B cell (primary cell): ENCODE data around the gene SH3RF3. TPM values are rescaled to one million over a fixed set of nuclear protein-coding genes. Genes with fewer than 3 reads are reported as not detected.

ENCODE experiments used
- ATAC-seq: fragments of 200-7000 bp; cut with Tn5 transposase; one replicate; pipeline ENCODE4 v1.10.0; 2021; ENCODE audit warnings: low read depth, mild to moderate bottlenecking, moderate number of reproducible peaks, moderate library complexity
- CTCF ChIA-PET: fragments of 350-600 bp; sonication (Branson Sonifier 250); formaldehyde crosslinking; loops from one replicate; lab custom pipeline; 2021; ENCODE audit warnings: antibody characterized with exemption, inconsistent platforms; lab: Charles Lee
- POLR2A ChIA-PET: fragments of 350-600 bp; sonication (Branson Sonifier 250); formaldehyde crosslinking; loops from one replicate; lab custom pipeline; 2021; ENCODE audit warnings: antibody characterized with exemption; lab: Charles Lee
- DNase-seq: peaks from one replicate; pipeline ENCODE4 v3.0.0; 2013
- H2AFZ ChIP-seq: 2 replicates; pipeline ENCODE4 v1.6.1; 2012; ENCODE audit warnings: mild to moderate bottlenecking, low read depth, low read length; ENCODE audit not compliant: insufficient read depth, poor library complexity, severe bottlenecking
- H3K27ac ChIP-seq, 2 donors: 1 replicate in 1 of 2; 2 replicates in 1 of 2; pipeline ENCODE4 v1.5.1; 2012 to 2013; ENCODE audit warnings: low read length in 2 of 2, mild to moderate bottlenecking in 2 of 2, moderate library complexity in 1 of 2
- H3K27me3 ChIP-seq, 4 experiments: fragments of 200-600 bp in 1 of 4; sonication (generic) in 1 of 4; replicated peaks in 1 of 4; 1 replicate in 2 of 4; 2 replicates in 2 of 4; pipeline versions ENCODE4 v1.6.1 to v1.7.0; 2013 to 2016; ENCODE audit warnings: low read length in 3 of 4, mild to moderate bottlenecking in 2 of 4, mixed read lengths in 1 of 4, moderate library complexity in 1 of 4; ENCODE audit not compliant: insufficient read depth in 4 of 4, control insufficient read depth in 3 of 4; ENCODE audit errors: control extremely low read depth in 1 of 4
- H3K36me3 ChIP-seq, 2 experiments: replicated peaks in 1 of 2; 1 replicate in 1 of 2; 2 replicates in 1 of 2; pipeline versions ENCODE4 v1.6.1 to v1.7.1; 2013; ENCODE audit warnings: low read length in 1 of 2; ENCODE audit not compliant: insufficient read depth in 2 of 2, control insufficient read depth in 1 of 2; ENCODE audit errors: control extremely low read depth in 1 of 2, extremely low read depth in 1 of 2
- H3K4me1 ChIP-seq, 2 donors: fragments of 200-600 bp in 1 of 2; sonication (generic) in 1 of 2; 1 replicate in 1 of 2; 2 replicates in 1 of 2; pipeline versions ENCODE4 v1.5.1 to v1.6.1; 2013 to 2017; ENCODE audit warnings: low read length in 2 of 2; ENCODE audit not compliant: control insufficient read depth in 2 of 2, insufficient read depth in 2 of 2
- H3K4me2 ChIP-seq: replicated peaks from 2 replicates; pipeline ENCODE3; 2012; ENCODE audit warnings: mild to moderate bottlenecking, low read depth, low read length; ENCODE audit not compliant: poor library complexity, severe bottlenecking
- H3K4me3 ChIP-seq, 5 experiments: fragments of 200-600 bp in 1 of 5; sonication (generic) in 1 of 5; 1 replicate in 3 of 5; 2 replicates in 2 of 5; pipeline versions ENCODE4 v1.5.1 to v1.7.0; 2011 to 2016; ENCODE audit warnings: low read length in 4 of 5, mild to moderate bottlenecking in 4 of 5, low read depth in 2 of 5, control low read depth in 1 of 5, moderate library complexity in 1 of 5; ENCODE audit not compliant: insufficient read depth in 1 of 5; ENCODE audit errors: control extremely low read depth in 1 of 5, extremely low read depth in 1 of 5
- H3K79me2 ChIP-seq: fragments of 200-600 bp; sonication (generic); one replicate; pipeline ENCODE4 v1.6.0; 2016; ENCODE audit warnings: low read length; ENCODE audit not compliant: control insufficient read depth, insufficient read depth
- H3K9ac ChIP-seq: fragments of 200-600 bp; sonication (generic); 2 replicates; pipeline ENCODE4 v1.6.1; 2017; ENCODE audit warnings: mild to moderate bottlenecking, low read length, moderate library complexity
- H3K9me3 ChIP-seq, 3 donors: one replicate each; pipeline versions ENCODE4 v1.6.1 to v1.7.1; 2013; ENCODE audit warnings: low read length in 2 of 3; ENCODE audit not compliant: control insufficient read depth in 2 of 3, insufficient read depth in 1 of 3; ENCODE audit errors: control extremely low read depth in 1 of 3
- H4K20me1 ChIP-seq: 2 replicates; pipeline ENCODE4 v1.6.0; 2012; ENCODE audit warnings: mild to moderate bottlenecking, low read length; ENCODE audit not compliant: insufficient read depth, control insufficient read depth, poor library complexity, severe bottlenecking
- H3K27ac Mint-ChIP-seq: one replicate; pipeline ENCODE4 v1.8.0; 2021; ENCODE audit warnings: mixed read lengths
- H3K27me3 Mint-ChIP-seq: one replicate; pipeline ENCODE4 v1.8.0; 2021; ENCODE audit warnings: mixed read lengths
- H3K4me1 Mint-ChIP-seq: one replicate; pipeline ENCODE4 v1.8.0; 2021; ENCODE audit warnings: mixed read lengths
- H3K4me3 Mint-ChIP-seq: one replicate; pipeline ENCODE4 v1.8.0; 2021; ENCODE audit warnings: mixed read lengths
- H3K9me3 Mint-ChIP-seq: one replicate; pipeline ENCODE4 v1.8.0; 2022; ENCODE audit warnings: mixed read lengths; ENCODE audit not compliant: insufficient read depth
- CTCF ChIP-seq: fragments of 200-600 bp; IDR thresholded peaks from one replicate; pipeline ENCODE4 v1.8.0; 2022; ENCODE audit warnings: antibody characterized with exemption, mild to moderate bottlenecking
- EZH2 ChIP-seq: IDR thresholded peaks from 2 replicates; pipeline ENCODE4 v1.6.1; 2012; ENCODE audit warnings: borderline replicate concordance, low read depth, mild to moderate bottlenecking, moderate library complexity, low read length; ENCODE audit not compliant: insufficient read depth, poor library complexity, severe bottlenecking
- WGBS: methylation state at CpG from one replicate; pipeline ENCODE4 v1.1.5; 2013; ENCODE audit warnings: missing lambda C conversion rate; ENCODE audit not compliant: insufficient coverage; 5-methylcytosine and 5-hydroxymethylcytosine counted together
- intact Hi-C: fragments of 100-400 bp; cut with micrococcal nuclease; formaldehyde crosslinking; loops from one replicate; pipeline ENCODE4 v1.10.0; 2022
- polyA plus RNA-seq: library from polyadenylated mRNA; depleted of rRNA; stranded (reverse); fragments of >200 nt; gene quantifications from 2 replicates; pipeline ENCODE4 v1.2.3, GENCODE V29; 2012
- total RNA-seq, 2 donors: library from RNA; stranded (reverse); fragments of 120-200 nt in 1 of 2; gene quantifications; 1 replicate in 1 of 2; 2 replicates in 1 of 2; pipeline versions ENCODE4 v1.2.3 to v1.2.4, GENCODE V29; 2013 to 2022

The SH3RF3 gene
- total and polyA plus RNA-seq, 2 donors (not counting 1 experiment from before 2014, with no cell fraction given), result 0.07 to 1.2 TPM

GRCh38 chr2:109434351-109434750 lies 305.3 kb downstream of the SH3RF3 start:
- no peaks in the 10 kb centered on the region for H4K20me1 ChIP-seq
- intact Hi-C loops, result no loop called here
- Mint-ChIP-seq H3K9me3 (no peaks in the 10 kb centered on the region), H3K4me3 (no peak overlapping the region), H3K27me3 (no peaks in the 10 kb centered on the region), H3K27ac (no peak overlapping the region), H3K4me1 (no peaks in the 10 kb centered on the region)
- no peaks in the 10 kb centered on the region for H3K79me2 ChIP-seq
- H3K9ac ChIP-seq, result no peak overlapping the region
- H3K4me2 ChIP-seq, result no peak overlapping the region
- no peaks in the 10 kb centered on the region for H3K4me1 ChIP-seq
- TF ChIP-seq EZH2 (no peak), CTCF (no peak)
- H3K9me3 ChIP-seq, result peaks cover 0 to 3% (median 0%) of the 10 kb centered on the region in 3 donors
- no peaks in the 10 kb centered on the region for H3K27me3 ChIP-seq
- no peak for ATAC-seq
- ChIA-PET POLR2A (no interaction called here), CTCF (no interaction called here)
- DNase-seq, result no peak
- no peak overlapping the region for H3K4me3 ChIP-seq
- H2AFZ ChIP-seq, result no peak overlapping the region
- H3K27ac ChIP-seq, result no peak overlapping the region
- no peaks in the 10 kb centered on the region for H3K36me3 ChIP-seq
- 96% methylated on average over 9 of the region's 9 CpGs for WGBS

GRCh38 chr2:109435066-109435690 lies 306.2 kb downstream of the SH3RF3 start:
- WGBS, result 92% methylated on average over 7 of the region's 11 CpGs
- Histone ChIP-seq H4K20me1 (no peaks in the 10 kb centered on the region), H3K4me3 (no peak overlapping the region), H3K9me3 (peaks cover 0 to 5% (median 0%) of the 10 kb centered on the region in 3 donors), H2AFZ (no peak overlapping the region), H3K79me2 (no peaks in the 10 kb centered on the region), H3K9ac (no peak overlapping the region), H3K4me1 (no peaks in the 10 kb centered on the region), H3K36me3 (no peaks in the 10 kb centered on the region), H3K4me2 (no peak overlapping the region), H3K27me3 (no peaks in the 10 kb centered on the region), H3K27ac (no peak overlapping the region)
- DNase-seq, result no peak
- intact Hi-C loops, result no loop called here
- Mint-ChIP-seq H3K9me3 (peaks cover 3% of the 10 kb centered on the region), H3K27ac (no peak overlapping the region), H3K4me1 (no peaks in the 10 kb centered on the region), H3K4me3 (no peak overlapping the region), H3K27me3 (no peaks in the 10 kb centered on the region)
- CTCF ChIA-PET, result no interaction called here
- TF ChIP-seq EZH2 (no peak), CTCF (no peak)
- ATAC-seq, result no peak
- POLR2A ChIA-PET, result no interaction called here
